H1 (cell line): ENCODE data around the gene PIBF1.

ENCODE experiments used
- CEBPB ChIP-seq: IDR thresholded peaks from 2 replicates; pipeline ENCODE4 v1.6.1; 2012; ENCODE audit warnings: low read depth, low read length
- CREB1 ChIP-seq: IDR thresholded peaks from 2 replicates; pipeline ENCODE4 v1.6.1; 2012; ENCODE audit warnings: inconsistent platforms
- CTCF ChIP-seq, 3 experiments: IDR thresholded peaks; 1 replicate in 2 of 3; 2 replicates in 1 of 3; pipeline versions ENCODE4 v1.5.1 to v1.6.1; 2011; ENCODE audit warnings: low read length in 3 of 3, mild to moderate bottlenecking in 3 of 3, inconsistent platforms in 2 of 3, low read depth in 1 of 3, moderate library complexity in 1 of 3; ENCODE audit not compliant: insufficient read depth in 1 of 3; ENCODE audit errors: control extremely low read depth in 1 of 3
- MAFK ChIP-seq: IDR thresholded peaks from 2 replicates; pipeline ENCODE4 v1.6.1; 2012; ENCODE audit warnings: low read depth, mild to moderate bottlenecking, improper control_type of control experiment, low read length

- no peak for TF ChIP-seq CREB1
- no peak for TF ChIP-seq CTCF (IDR thresholded peaks at IDR 0.05; ENCODE audit: control extremely low read depth in 1 of 3, insufficient read depth in 1 of 3, low read depth in 1 of 3, low read length in 3 of 3)
- TF ChIP-seq MAFK = no peak
- TF ChIP-seq CEBPB = no peak
Measured at GRCh38 chr13:73025217-73026012, 243.5 kb downstream of the PIBF1 start.
